NCI-H510A treated with DMSO at 0.1 percent for 48 hours (cell line): ENCODE results near the gene AK1.
A peak's percentile ranks its signal among the peaks of the same experiment; 100 is the strongest.

Experiments used
- DNase-seq: peaks from one replicate; lab custom pipeline; 2025; lab: John Stamatoyannopoulos, UW

AK1 gene

GRCh38 chr9:127877566-127877998, at the start of gene AK1:
Gene AK1 (minus strand): TSS chr9:127877675. CDS start chr9:127874617, 3,058 bp downstream.
- DNase-seq = peak; percentile 66

GRCh38 chr9:127926906-127927200, 49.4 kb upstream of the AK1 start:
- no peak for DNase-seq

- no peak for DNase-seq
These were observed 48.8 kb upstream of the AK1 start for GRCh38 chr9:127925959-127926905.

GRCh38 chr9:127924736-127925444, 47.4 kb upstream of the AK1 start:
- DNase-seq = no peak

GRCh38 chr9:127923771-127924170, 46.3 kb upstream of the AK1 start:
- DNase-seq = no peak

- no peak for DNase-seq
These were observed 45.6 kb upstream of the AK1 start for GRCh38 chr9:127923046-127923445.

- peak; percentile 43 for DNase-seq
These were observed 44.2 kb upstream of the AK1 start for GRCh38 chr9:127921557-127922120.

GRCh38 chr9:127920794-127921193, 43.3 kb upstream of the AK1 start:
- DNase-seq = no peak

GRCh38 chr9:127919253-127919815, 41.9 kb upstream of the AK1 start:
- DNase-seq = no peak

- no peak for DNase-seq
These were observed 41.0 kb upstream of the AK1 start for GRCh38 chr9:127918183-127919107.

- no peak for DNase-seq
These were observed 40.1 kb upstream of the AK1 start for GRCh38 chr9:127917603-127918002.

GRCh38 chr9:127916720-127917581, 39.5 kb upstream of the AK1 start, which contains the start of gene ST6GALNAC4:
Gene ST6GALNAC4 (minus strand): TSS chr9:127917041. CDS start chr9:127916419, 622 bp downstream.
- peak; percentile 79 for DNase-seq

GRCh38 chr9:127915801-127916719, 38.6 kb upstream of the AK1 start:
- peak; percentile 49 for DNase-seq

- no peak for DNase-seq
These were observed 37.9 kb upstream of the AK1 start for GRCh38 chr9:127915325-127915752.

GRCh38 chr9:127913682-127914081, 36.2 kb upstream of the AK1 start:
- peak; percentile 39 for DNase-seq

- DNase-seq = peak; percentile 97
These were observed 35.4 kb upstream of the AK1 start for GRCh38 chr9:127912882-127913281.

- DNase-seq = no peak
These were observed 34.8 kb upstream of the AK1 start for GRCh38 chr9:127912296-127912695.

GRCh38 chr9:127910613-127911205, 33.2 kb upstream of the AK1 start:
- no peak for DNase-seq

GRCh38 chr9:127909839-127910273, 32.4 kb upstream of the AK1 start:
- no peak for DNase-seq
